AG04449 (cell line): ENCODE data around the gene GNG2.
A peak's percentile ranks its signal among the peaks of the same experiment; 100 is the strongest.

ENCODE experiments used
- CTCF ChIA-PET: fragments of 350-600 bp; formaldehyde crosslinking; extraction: SDS; loops from one replicate; lab custom pipeline; 2021; ENCODE audit warnings: antibody characterized with exemption; lab: Yijun Ruan, JAX
- POLR2A ChIA-PET: fragments of 400-600, 350-600 bp; formaldehyde crosslinking; extraction: SDS; loops from one replicate; lab custom pipeline; 2020; ENCODE audit warnings: antibody characterized with exemption, inconsistent platforms; lab: Yijun Ruan, JAX
- DNase-seq: peaks from one replicate; pipeline ENCODE4 v3.0.0-alpha.2; 2010; ENCODE audit warnings: low read depth, low spot score
- H3K4me3 ChIP-seq: 2 replicates; pipeline ENCODE4 v1.5.1; 2011; ENCODE audit warnings: low read depth, mild to moderate bottlenecking, control low read depth, low read length
- TF ChIP-seq, protein P1 (sequence below): IDR thresholded peaks from one replicate; pipeline ENCODE4 v1.5.1; 2011; ENCODE audit warnings: mild to moderate bottlenecking, moderate library complexity, low read length, control low read depth, inconsistent platforms; ENCODE audit not compliant: insufficient read depth; ENCODE audit errors: missing control alignments

The GNG2 gene

DNA sequence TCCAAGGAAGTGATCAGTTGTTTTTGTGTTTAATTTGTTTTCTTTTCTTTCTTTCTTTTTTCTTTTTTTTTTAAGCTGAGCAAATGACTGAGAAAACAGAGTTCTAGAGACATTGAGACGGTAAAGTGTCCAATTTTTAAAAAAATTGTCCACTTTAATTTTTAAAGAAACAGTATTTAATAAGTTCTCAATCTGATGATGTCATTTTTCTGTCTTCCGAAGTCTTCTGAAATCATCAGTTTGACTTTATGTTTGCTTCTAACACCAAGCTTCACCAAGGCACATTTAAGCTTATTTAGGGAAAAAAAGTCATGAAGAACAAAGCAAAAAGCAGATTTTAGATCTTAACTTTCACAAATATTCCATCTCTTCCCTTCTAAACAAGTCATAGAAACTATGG, 65.6 kb downstream of the GNG2 start:
- TF ChIP-seq, protein P1, sequence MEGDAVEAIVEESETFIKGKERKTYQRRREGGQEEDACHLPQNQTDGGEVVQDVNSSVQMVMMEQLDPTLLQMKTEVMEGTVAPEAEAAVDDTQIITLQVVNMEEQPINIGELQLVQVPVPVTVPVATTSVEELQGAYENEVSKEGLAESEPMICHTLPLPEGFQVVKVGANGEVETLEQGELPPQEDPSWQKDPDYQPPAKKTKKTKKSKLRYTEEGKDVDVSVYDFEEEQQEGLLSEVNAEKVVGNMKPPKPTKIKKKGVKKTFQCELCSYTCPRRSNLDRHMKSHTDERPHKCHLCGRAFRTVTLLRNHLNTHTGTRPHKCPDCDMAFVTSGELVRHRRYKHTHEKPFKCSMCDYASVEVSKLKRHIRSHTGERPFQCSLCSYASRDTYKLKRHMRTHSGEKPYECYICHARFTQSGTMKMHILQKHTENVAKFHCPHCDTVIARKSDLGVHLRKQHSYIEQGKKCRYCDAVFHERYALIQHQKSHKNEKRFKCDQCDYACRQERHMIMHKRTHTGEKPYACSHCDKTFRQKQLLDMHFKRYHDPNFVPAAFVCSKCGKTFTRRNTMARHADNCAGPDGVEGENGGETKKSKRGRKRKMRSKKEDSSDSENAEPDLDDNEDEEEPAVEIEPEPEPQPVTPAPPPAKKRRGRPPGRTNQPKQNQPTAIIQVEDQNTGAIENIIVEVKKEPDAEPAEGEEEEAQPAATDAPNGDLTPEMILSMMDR = no peak
- no peak overlapping the region for H3K4me3 ChIP-seq
- DNase-seq = no peak
- POLR2A ChIA-PET = no interaction called here
- CTCF ChIA-PET = no interaction called here

DNA sequence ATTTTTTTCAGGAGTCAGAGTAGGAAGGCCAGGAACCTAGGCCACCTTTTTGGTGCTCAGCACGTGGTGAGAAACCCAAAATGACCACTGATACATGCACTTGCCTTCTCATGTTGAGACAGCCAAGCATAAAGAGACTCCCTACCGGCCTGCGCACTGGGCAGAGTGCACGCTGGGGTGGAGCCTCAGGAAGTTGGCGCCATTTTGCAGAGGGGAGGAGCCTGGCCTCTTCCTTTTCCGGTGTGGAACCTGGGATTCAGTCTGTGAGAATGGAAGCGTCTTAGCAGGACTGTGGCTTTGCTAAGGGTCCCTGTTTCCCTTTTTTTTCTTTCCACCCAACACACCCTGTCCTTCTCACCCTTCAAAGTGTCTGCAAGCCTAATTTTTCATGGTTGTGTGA, 66.0 kb downstream of the GNG2 start:
- TF ChIP-seq, protein P1 = no peak
- ChIA-PET POLR2A (no interaction called here), CTCF (no interaction called here)
- DNase-seq = no peak
- no peak overlapping the region for H3K4me3 ChIP-seq

DNA sequence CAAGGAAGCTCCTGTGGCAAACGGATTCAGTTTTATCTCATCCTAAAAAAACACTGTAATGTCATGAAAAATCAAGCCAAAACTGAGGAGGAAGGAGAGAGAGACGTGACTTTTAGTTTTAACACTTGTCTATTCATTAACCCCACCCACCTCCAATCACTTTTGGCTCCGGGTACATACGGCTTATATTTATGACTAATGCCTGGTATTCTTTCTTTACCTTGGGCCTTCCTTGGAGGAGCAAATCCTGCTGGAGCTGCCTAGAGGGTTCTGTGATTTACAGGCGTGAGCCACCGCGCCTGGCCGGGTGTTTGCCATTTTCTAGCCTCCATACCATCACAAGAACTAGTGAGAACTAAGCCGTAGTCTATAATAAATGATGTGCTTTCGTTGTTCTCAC, 68.2 kb downstream of the GNG2 start:
- CTCF ChIA-PET = no interaction called here

DNA sequence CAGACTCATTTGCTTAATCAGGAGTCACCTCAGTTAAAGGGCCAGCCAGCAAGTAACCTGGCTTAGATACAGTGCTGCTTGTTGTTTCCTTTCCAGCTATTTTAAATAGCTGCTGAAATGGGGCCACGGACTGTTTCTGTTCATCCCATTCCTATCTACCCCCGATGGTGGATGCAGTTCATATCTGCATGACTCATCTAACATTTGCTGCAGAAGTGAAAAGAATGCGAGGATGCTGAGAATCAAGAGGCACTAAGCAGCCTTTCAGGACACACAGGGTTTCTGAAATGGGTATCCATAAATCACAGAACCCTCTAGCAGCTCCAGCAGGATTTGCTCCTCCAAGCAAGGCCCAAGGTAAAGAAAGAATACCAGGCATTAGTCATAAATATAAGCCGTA, 68.8 kb downstream of the GNG2 start:
- POLR2A ChIA-PET = interaction anchor here (0.9 kb wide), 1 partner anchor 29 kb away, joined by 3 read pairs; no protein-coding TSS in a partner anchor
- H3K4me3 ChIP-seq = no peak overlapping the region
- TF ChIP-seq, protein P1 = no peak
- peak; percentile 31 for DNase-seq
- CTCF ChIA-PET = no interaction called here

More for the DNA sequence above, 68.2 kb downstream of the GNG2 start:
- TF ChIP-seq, protein P1 = no peak
- POLR2A ChIA-PET = no interaction called here
- no peak overlapping the region for H3K4me3 ChIP-seq
- no peak for DNase-seq

DNA sequence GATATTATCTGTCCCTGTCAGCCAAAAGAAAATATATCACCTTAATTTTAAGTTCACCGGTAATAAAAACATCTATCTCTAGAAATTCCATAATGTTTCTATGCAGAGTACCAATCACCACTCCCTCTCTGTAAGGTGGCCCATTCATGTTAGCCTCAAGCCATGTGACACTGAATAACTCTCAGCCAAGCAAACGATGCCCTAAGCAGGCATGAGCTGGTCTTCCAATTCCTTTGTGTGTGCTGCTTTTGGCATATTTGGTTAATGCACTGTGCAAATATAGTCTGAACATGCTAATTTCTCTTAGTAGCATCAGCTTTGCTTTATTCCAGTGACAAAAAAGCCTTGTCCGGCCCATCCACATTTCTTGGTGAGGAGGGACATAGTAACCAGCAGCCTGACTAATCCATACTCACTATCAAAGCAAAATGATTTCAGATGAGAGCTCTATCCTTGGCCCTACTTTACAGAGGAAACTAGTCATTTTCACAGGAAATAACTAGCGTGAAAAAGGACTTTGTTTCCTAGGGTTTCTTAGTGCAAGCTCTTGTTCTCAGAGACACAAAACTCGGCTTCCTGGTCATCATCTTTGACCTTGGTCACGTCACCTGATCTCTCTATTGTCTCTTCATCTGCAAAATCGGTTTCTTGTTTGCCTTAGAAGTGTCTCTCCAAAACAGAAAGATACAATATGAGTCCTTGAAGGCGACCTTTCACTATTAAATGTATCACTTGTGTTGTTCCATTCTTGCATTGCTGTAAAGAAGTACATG, 69.7 kb downstream of the GNG2 start:
- no peak overlapping the region for H3K4me3 ChIP-seq
- ChIA-PET POLR2A (interaction anchor here (0.9 to 1.1 kb wide), 2 partner anchors 12 to 28 kb away, joined by 3 read pairs; no protein-coding TSS in a partner anchor), CTCF (no interaction called here)
- DNase-seq = no peak
- TF ChIP-seq, protein P1 = no peak

DNA sequence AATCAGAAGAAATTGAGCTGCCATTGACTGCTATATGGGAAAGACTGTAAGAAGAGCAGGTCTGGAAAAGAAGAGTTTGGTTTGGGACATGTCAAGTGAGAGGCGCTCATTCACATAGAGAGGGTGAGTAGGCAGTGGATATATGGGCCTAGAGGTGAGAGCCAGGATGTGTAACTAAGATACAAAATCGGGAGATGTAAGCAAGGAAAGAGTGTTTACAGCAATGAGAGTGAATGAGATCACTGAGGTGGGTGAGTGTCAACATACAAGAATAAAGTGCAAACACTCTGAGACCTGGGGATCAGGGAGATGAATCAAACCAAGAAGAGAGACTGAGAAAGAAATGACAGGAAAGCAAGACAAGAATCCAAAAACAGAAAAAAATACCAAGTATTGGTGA, 70.9 kb downstream of the GNG2 start:
- DNase-seq = no peak
- no peak overlapping the region for H3K4me3 ChIP-seq
- CTCF ChIA-PET = no interaction called here
- TF ChIP-seq, protein P1 = no peak
- POLR2A ChIA-PET = no interaction called here
